Activated T-cell treated with anti-CD3 and anti-CD28 coated beads, Interleukin-2, amount 50 U/mL, for 72 hours (primary cell): ENCODE measurements around the gene SARDH. TPM values are rescaled to one million over a fixed set of nuclear protein-coding genes. Genes with fewer than 3 reads are reported as not detected.

Experiments
- ATAC-seq, 2 donors: fragments of 150-1000 bp; cut with Tn5 transposase; replicated peaks in 1 of 2; 2 replicates each; pipeline ENCODE4 v1.10.0; 2021; ENCODE audit warnings: moderate library complexity in 2 of 2, mild to moderate bottlenecking in 1 of 2
- DNase-seq, 2 donors: peaks; one replicate each; pipeline ENCODE4 v3.0.0; 2021 to 2022; ENCODE audit warnings: mixed read lengths in 1 of 2
- H3K27ac Mint-ChIP-seq: one replicate; pipeline ENCODE4 v1.8.0; 2022; ENCODE audit warnings: mild to moderate bottlenecking, moderate library complexity, mixed read lengths
- H3K27me3 Mint-ChIP-seq: one replicate; pipeline ENCODE4 v1.8.0; 2022; ENCODE audit warnings: low read depth, mixed read lengths
- H3K36me3 Mint-ChIP-seq, 2 donors: one replicate each; pipeline ENCODE4 v1.8.0; 2022; ENCODE audit warnings: mixed read lengths in 2 of 2, mild to moderate bottlenecking in 1 of 2; ENCODE audit not compliant: insufficient read depth in 2 of 2
- H3K4me1 Mint-ChIP-seq: one replicate; pipeline ENCODE4 v1.8.0; 2022; ENCODE audit warnings: low read depth, mixed read lengths
- H3K4me3 Mint-ChIP-seq, 2 donors: one replicate each; pipeline ENCODE4 v1.8.0; 2022; ENCODE audit warnings: mild to moderate bottlenecking in 2 of 2, mixed read lengths in 2 of 2, moderate library complexity in 2 of 2
- H3K9me3 Mint-ChIP-seq, 2 donors: one replicate each; pipeline ENCODE4 v1.8.0; 2022; ENCODE audit warnings: mixed read lengths in 2 of 2
- total RNA-seq, 2 donors: library from RNA; stranded (reverse); gene quantifications; one replicate each; pipeline ENCODE4 v1.2.3, GENCODE V29; 2022

SARDH gene
- total RNA-seq, 2 donors from 2014 or later = 1.6 to 4.7 TPM

- Mint-ChIP-seq H3K4me3 (no peak overlapping the region), H3K27me3 (no peaks in the 10 kb centered on the region), H3K9me3 (no peaks in the 10 kb centered on the region), H3K4me1 (no peaks in the 10 kb centered on the region), H3K36me3 (no peaks in the 10 kb centered on the region), H3K27ac (no peak overlapping the region)
- DNase-seq (no peak), ATAC-seq (no peak)
Measured at GRCh38 chr9:133640580-133641395, 97.4 kb downstream of the SARDH start.

- Mint-ChIP-seq H3K4me1 (no peaks in the 10 kb centered on the region), H3K27ac (no peak overlapping the region), H3K9me3 (no peaks in the 10 kb centered on the region), H3K27me3 (no peaks in the 10 kb centered on the region), H3K36me3 (no peaks in the 10 kb centered on the region), H3K4me3 (no peak overlapping the region)
- no peak for ATAC-seq
- no peak for DNase-seq
Measured at GRCh38 chr9:133640160-133640559, 98.0 kb downstream of the SARDH start.

- Mint-ChIP-seq H3K36me3 (no peaks in the 10 kb centered on the region), H3K4me3 (no peak overlapping the region), H3K27me3 (no peaks in the 10 kb centered on the region), H3K4me1 (no peaks in the 10 kb centered on the region), H3K27ac (no peak overlapping the region), H3K9me3 (no peaks in the 10 kb centered on the region)
- ATAC-seq (no peak), DNase-seq (no peak)
Measured at GRCh38 chr9:133639613-133640012, 98.5 kb downstream of the SARDH start.

GRCh38 chr9:133638711-133639110, 99.4 kb downstream of the SARDH start:
- ATAC-seq (no peak), DNase-seq (no peak)
- Mint-ChIP-seq H3K9me3 (no peaks in the 10 kb centered on the region), H3K27ac (no peak overlapping the region), H3K4me3 (no peak overlapping the region), H3K27me3 (no peaks in the 10 kb centered on the region), H3K36me3 (no peaks in the 10 kb centered on the region), H3K4me1 (no peaks in the 10 kb centered on the region)

- ATAC-seq (no peak), DNase-seq (no peak)
- H3K27ac Mint-ChIP-seq = no peak overlapping the region
- no peaks in the 10 kb centered on the region for H3K27me3 Mint-ChIP-seq
- no peak overlapping the region for H3K4me3 Mint-ChIP-seq
- no peaks in the 10 kb centered on the region for H3K36me3 Mint-ChIP-seq
- no peaks in the 10 kb centered on the region for H3K9me3 Mint-ChIP-seq
- no peaks in the 10 kb centered on the region for H3K4me1 Mint-ChIP-seq
Measured at GRCh38 chr9:133638076-133638475, 100.1 kb downstream of the SARDH start.

GRCh38 chr9:133637451-133638055, 100.6 kb downstream of the SARDH start:
- H3K27ac Mint-ChIP-seq = no peak overlapping the region
- ATAC-seq (no peak), DNase-seq (no peak)
- H3K4me1 Mint-ChIP-seq = no peaks in the 10 kb centered on the region
- H3K36me3 Mint-ChIP-seq = no peaks in the 10 kb centered on the region
- no peaks in the 10 kb centered on the region for H3K9me3 Mint-ChIP-seq
- H3K27me3 Mint-ChIP-seq = no peaks in the 10 kb centered on the region
- H3K4me3 Mint-ChIP-seq = no peak overlapping the region

GRCh38 chr9:133636902-133637301, 101.2 kb downstream of the SARDH start:
- no peak overlapping the region for H3K27ac Mint-ChIP-seq
- H3K27me3 Mint-ChIP-seq = no peaks in the 10 kb centered on the region
- no peaks in the 10 kb centered on the region for H3K9me3 Mint-ChIP-seq
- H3K4me3 Mint-ChIP-seq = no peak overlapping the region
- no peaks in the 10 kb centered on the region for H3K4me1 Mint-ChIP-seq
- no peaks in the 10 kb centered on the region for H3K36me3 Mint-ChIP-seq
- no peak for DNase-seq
- no peak for ATAC-seq

- DNase-seq = no peak
- H3K27ac Mint-ChIP-seq = no peak within 1 kb of the TSS
- no peaks in the 10 kb centered on the region for H3K27me3 Mint-ChIP-seq
- ATAC-seq = no peak
- H3K4me3 Mint-ChIP-seq = no peak within 1 kb of the TSS
- H3K36me3 Mint-ChIP-seq = no peaks in the 10 kb centered on the region
- no peaks in the 10 kb centered on the region for H3K4me1 Mint-ChIP-seq
- H3K9me3 Mint-ChIP-seq = no peaks in the 10 kb centered on the region
Measured at GRCh38 chr9:133635533-133636531, 102.3 kb downstream of the SARDH start, which contains the start of gene DBH. Gene DBH, plus strand, starts transcription at chr9:133636363. Its CDS starts 9 bp downstream, at chr9:133636372.

- Mint-ChIP-seq H3K4me1 (no peaks in the 10 kb centered on the region), H3K9me3 (no peaks in the 10 kb centered on the region)
Measured at GRCh38 chr9:133635098-133635497, 103.1 kb downstream of the SARDH start.

GRCh38 chr9:133634081-133634691, 104.0 kb downstream of the SARDH start:
- no peak for ATAC-seq
- H3K27ac Mint-ChIP-seq = no peak overlapping the region
- no peaks in the 10 kb centered on the region for H3K9me3 Mint-ChIP-seq
- no peaks in the 10 kb centered on the region for H3K4me1 Mint-ChIP-seq
- no peak overlapping the region for H3K4me3 Mint-ChIP-seq
- no peak for DNase-seq
- H3K36me3 Mint-ChIP-seq = no peaks in the 10 kb centered on the region
- H3K27me3 Mint-ChIP-seq = no peaks in the 10 kb centered on the region

More at GRCh38 chr9:133635098-133635497, 103.1 kb downstream of the SARDH start:
- no peak for ATAC-seq
- Mint-ChIP-seq H3K4me3 (no peak overlapping the region), H3K27me3 (no peaks in the 10 kb centered on the region), H3K36me3 (no peaks in the 10 kb centered on the region), H3K27ac (no peak overlapping the region)
- no peak for DNase-seq

- no peak for DNase-seq
Measured at GRCh38 chr9:133633681-133634080, 104.5 kb downstream of the SARDH start.

GRCh38 chr9:133632806-133633680, 105.1 kb downstream of the SARDH start:
- H3K4me3 Mint-ChIP-seq = no peak overlapping the region
- H3K9me3 Mint-ChIP-seq = no peaks in the 10 kb centered on the region
- H3K36me3 Mint-ChIP-seq = no peaks in the 10 kb centered on the region
- no peaks in the 10 kb centered on the region for H3K27me3 Mint-ChIP-seq
- no peaks in the 10 kb centered on the region for H3K4me1 Mint-ChIP-seq
- no peak for DNase-seq
- no peak overlapping the region for H3K27ac Mint-ChIP-seq
- no peak for ATAC-seq

More at GRCh38 chr9:133633681-133634080, 104.5 kb downstream of the SARDH start:
- Mint-ChIP-seq H3K4me3 (no peak overlapping the region), H3K9me3 (no peaks in the 10 kb centered on the region), H3K36me3 (no peaks in the 10 kb centered on the region), H3K27ac (no peak overlapping the region), H3K4me1 (no peaks in the 10 kb centered on the region), H3K27me3 (no peaks in the 10 kb centered on the region)
- no peak for ATAC-seq
